Measurements from ENCODE around the gene RIPOR3.

The RIPOR3 gene

GRCh38 chr20:50618537-50618936 lies 72.8 kb downstream of the RIPOR3 start:
- Mint-ChIP-seq H3K36me3 (peaks cover 3% of the 10 kb centered on the region in 2 donors), H3K4me1 (no peaks in the 10 kb centered on the region), H3K9me3 (peaks cover 7 to 8% of the 10 kb centered on the region in 2 donors), H3K4me3 (no peak overlapping the region), H3K27ac (no peak overlapping the region), H3K27me3 (no peaks in the 10 kb centered on the region)
- DNase-seq (no peak), ATAC-seq (replicated peaks) (no peak)

- Mint-ChIP-seq H3K27ac (no peak overlapping the region), H3K4me1 (no peaks in the 10 kb centered on the region), H3K9me3 (peaks cover 7 to 8% of the 10 kb centered on the region in 2 donors), H3K4me3 (no peak overlapping the region), H3K36me3 (peaks cover 3% of the 10 kb centered on the region in 2 donors), H3K27me3 (no peaks in the 10 kb centered on the region)
- DNase-seq = no peak
- ATAC-seq (replicated peaks) = no peak
These were observed 74.3 kb downstream of the RIPOR3 start for GRCh38 chr20:50617022-50617421.

- Mint-ChIP-seq H3K36me3 (no peaks in the 10 kb centered on the region), H3K4me1 (no peaks in the 10 kb centered on the region), H3K27me3 (peaks cover 0 to under 1% of the 10 kb centered on the region in 2 donors), H3K4me3 (no peak overlapping the region), H3K27ac (no peak overlapping the region), H3K9me3 (no peaks in the 10 kb centered on the region)
- ATAC-seq (replicated peaks) (no peak), DNase-seq (no peak)
These were observed 75.9 kb downstream of the RIPOR3 start for GRCh38 chr20:50615407-50615806.

- H3K27me3 Mint-ChIP-seq = peaks cover 4% of the 10 kb centered on the region in 2 donors
- no peak overlapping the region for H3K27ac Mint-ChIP-seq
- no peaks in the 10 kb centered on the region for H3K9me3 Mint-ChIP-seq
- DNase-seq = no peak
- no peaks in the 10 kb centered on the region for H3K36me3 Mint-ChIP-seq
- no peak for ATAC-seq (replicated peaks)
- no peak overlapping the region for H3K4me3 Mint-ChIP-seq
- H3K4me1 Mint-ChIP-seq = no peaks in the 10 kb centered on the region
These were observed 77.7 kb downstream of the RIPOR3 start for GRCh38 chr20:50613438-50614169.

- Mint-ChIP-seq H3K27ac (no peak overlapping the region), H3K4me3 (no peak overlapping the region), H3K4me1 (no peaks in the 10 kb centered on the region), H3K36me3 (no peaks in the 10 kb centered on the region), H3K9me3 (no peaks in the 10 kb centered on the region), H3K27me3 (peaks cover 8 to 12% of the 10 kb centered on the region in 2 donors)
- no peak for DNase-seq
- ATAC-seq (replicated peaks) = no peak
These were observed 80.1 kb downstream of the RIPOR3 start for GRCh38 chr20:50611128-50611810.

GRCh38 chr20:50610212-50610718 lies 81.1 kb downstream of the RIPOR3 start:
- DNase-seq (no peak), ATAC-seq (replicated peaks) (no peak)
- Mint-ChIP-seq H3K27ac (no peak overlapping the region), H3K9me3 (no peaks in the 10 kb centered on the region), H3K27me3 (peaks cover 8 to 12% of the 10 kb centered on the region in 2 donors), H3K4me3 (no peak overlapping the region), H3K4me1 (no peaks in the 10 kb centered on the region), H3K36me3 (no peaks in the 10 kb centered on the region)

GRCh38 chr20:50609438-50609989 lies 81.8 kb downstream of the RIPOR3 start:
- no peaks in the 10 kb centered on the region for H3K4me1 Mint-ChIP-seq

GRCh38 chr20:50608750-50609104 lies 82.6 kb downstream of the RIPOR3 start:
- Mint-ChIP-seq H3K36me3 (no peaks in the 10 kb centered on the region), H3K4me1 (no peaks in the 10 kb centered on the region), H3K27ac (no peak overlapping the region), H3K4me3 (no peak overlapping the region), H3K9me3 (no peaks in the 10 kb centered on the region), H3K27me3 (peaks cover 8 to 12% of the 10 kb centered on the region in 2 donors)
- ATAC-seq (replicated peaks) = no peak
- DNase-seq = no peak

More at GRCh38 chr20:50609438-50609989, 81.8 kb downstream of the RIPOR3 start:
- Mint-ChIP-seq H3K9me3 (no peaks in the 10 kb centered on the region), H3K27ac (no peak overlapping the region), H3K27me3 (peaks cover 8 to 12% of the 10 kb centered on the region in 2 donors), H3K4me3 (no peak overlapping the region), H3K36me3 (no peaks in the 10 kb centered on the region)
- no peak for DNase-seq
- ATAC-seq (replicated peaks) = no peak

GRCh38 chr20:50607850-50608749 lies 83.2 kb downstream of the RIPOR3 start:
- H3K27ac Mint-ChIP-seq = no peak overlapping the region
- DNase-seq (no peak), ATAC-seq (replicated peaks) (no peak)
- H3K27me3 Mint-ChIP-seq = peaks cover 8 to 12% of the 10 kb centered on the region in 2 donors
- no peaks in the 10 kb centered on the region for H3K9me3 Mint-ChIP-seq
- no peaks in the 10 kb centered on the region for H3K36me3 Mint-ChIP-seq
- no peaks in the 10 kb centered on the region for H3K4me1 Mint-ChIP-seq
- H3K4me3 Mint-ChIP-seq = no peak overlapping the region

GRCh38 chr20:50607436-50607835 lies 83.9 kb downstream of the RIPOR3 start:
- ATAC-seq (replicated peaks) = no peak
- Mint-ChIP-seq H3K9me3 (no peaks in the 10 kb centered on the region), H3K27ac (no peak overlapping the region), H3K36me3 (no peaks in the 10 kb centered on the region), H3K27me3 (peaks cover 8 to 12% of the 10 kb centered on the region in 2 donors), H3K4me1 (no peaks in the 10 kb centered on the region), H3K4me3 (no peak overlapping the region)
- DNase-seq = no peak

GRCh38 chr20:50605136-50605535 lies 86.2 kb downstream of the RIPOR3 start:
- Mint-ChIP-seq H3K27ac (no peak overlapping the region), H3K27me3 (peaks cover 5 to 9% of the 10 kb centered on the region in 2 donors), H3K36me3 (no peaks in the 10 kb centered on the region), H3K4me3 (no peak overlapping the region), H3K4me1 (no peaks in the 10 kb centered on the region), H3K9me3 (no peaks in the 10 kb centered on the region)
- ATAC-seq (replicated peaks) (no peak), DNase-seq (no peak)

GRCh38 chr20:50604451-50604850 lies 86.9 kb downstream of the RIPOR3 start:
- peaks cover 3 to 7% of the 10 kb centered on the region in 2 donors for H3K27me3 Mint-ChIP-seq

GRCh38 chr20:50602432-50603088 lies 88.8 kb downstream of the RIPOR3 start:
- no peak for DNase-seq
- no peak overlapping the region for H3K27ac Mint-ChIP-seq
- no peak for ATAC-seq (replicated peaks)
- no peaks in the 10 kb centered on the region for H3K36me3 Mint-ChIP-seq
- H3K27me3 Mint-ChIP-seq = peaks cover 0 to 2% of the 10 kb centered on the region in 2 donors
- no peaks in the 10 kb centered on the region for H3K9me3 Mint-ChIP-seq
- no peaks in the 10 kb centered on the region for H3K4me1 Mint-ChIP-seq
- H3K4me3 Mint-ChIP-seq = no peak overlapping the region

More at GRCh38 chr20:50604451-50604850, 86.9 kb downstream of the RIPOR3 start:
- H3K27ac Mint-ChIP-seq = no peak overlapping the region
- H3K4me3 Mint-ChIP-seq = no peak overlapping the region
- no peaks in the 10 kb centered on the region for H3K9me3 Mint-ChIP-seq
- no peak for DNase-seq
- no peaks in the 10 kb centered on the region for H3K36me3 Mint-ChIP-seq
- no peaks in the 10 kb centered on the region for H3K4me1 Mint-ChIP-seq
- ATAC-seq (replicated peaks) = no peak
